ENCODE data around the gene CPEB4. TPM values are rescaled to one million over a fixed set of nuclear protein-coding genes. Genes with fewer than 3 reads are reported as not detected.

Gene CPEB4
- total RNA-seq, 1 experiment from 2014 or later, result 15.4 TPM

DNA sequence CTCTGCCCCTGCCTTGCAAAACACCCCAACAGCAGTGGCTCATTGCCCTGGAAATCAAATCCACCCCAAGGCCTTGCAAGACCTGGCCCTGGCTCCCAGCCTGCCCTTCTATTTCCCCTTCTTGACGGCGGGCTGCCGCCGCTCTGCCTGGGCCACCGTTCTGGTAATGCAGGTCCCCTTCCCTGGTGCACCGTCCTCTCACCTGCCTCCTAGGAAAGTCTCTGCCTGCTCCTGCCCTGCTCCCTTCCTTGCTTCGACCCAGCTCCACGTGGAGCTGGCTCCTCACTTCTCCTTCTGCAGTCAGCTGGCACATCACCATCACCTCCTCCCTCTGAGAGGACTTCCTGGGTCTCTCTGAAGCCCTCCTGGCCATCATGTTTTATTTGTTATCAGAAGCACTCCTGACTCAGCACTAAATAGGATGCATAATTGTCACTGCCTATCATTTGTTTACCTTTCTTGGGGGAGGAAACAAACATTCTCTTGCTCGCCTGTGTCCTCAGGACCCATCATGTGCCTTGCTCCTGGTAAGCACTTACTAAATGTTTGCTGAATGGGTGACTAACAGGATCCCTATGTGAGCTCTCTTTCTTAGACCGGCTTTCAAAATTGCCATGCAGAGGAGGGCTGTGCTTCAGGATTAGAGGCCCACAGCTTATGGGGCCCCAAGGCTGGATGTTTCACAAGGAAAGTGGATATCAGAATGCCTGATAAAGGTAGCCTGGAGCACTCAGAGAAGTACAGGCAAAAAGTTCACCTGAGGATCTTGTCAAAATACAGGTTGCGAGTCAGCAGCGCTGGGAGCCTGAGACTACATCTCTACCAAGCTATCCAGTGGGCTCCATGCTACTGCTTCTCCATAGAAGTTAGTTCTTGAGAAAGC lies 81.3 kb downstream of the CPEB4 start:
- peak; percentile 23 to 97 for DNase-seq
- TF ChIP-seq, protein P1, sequence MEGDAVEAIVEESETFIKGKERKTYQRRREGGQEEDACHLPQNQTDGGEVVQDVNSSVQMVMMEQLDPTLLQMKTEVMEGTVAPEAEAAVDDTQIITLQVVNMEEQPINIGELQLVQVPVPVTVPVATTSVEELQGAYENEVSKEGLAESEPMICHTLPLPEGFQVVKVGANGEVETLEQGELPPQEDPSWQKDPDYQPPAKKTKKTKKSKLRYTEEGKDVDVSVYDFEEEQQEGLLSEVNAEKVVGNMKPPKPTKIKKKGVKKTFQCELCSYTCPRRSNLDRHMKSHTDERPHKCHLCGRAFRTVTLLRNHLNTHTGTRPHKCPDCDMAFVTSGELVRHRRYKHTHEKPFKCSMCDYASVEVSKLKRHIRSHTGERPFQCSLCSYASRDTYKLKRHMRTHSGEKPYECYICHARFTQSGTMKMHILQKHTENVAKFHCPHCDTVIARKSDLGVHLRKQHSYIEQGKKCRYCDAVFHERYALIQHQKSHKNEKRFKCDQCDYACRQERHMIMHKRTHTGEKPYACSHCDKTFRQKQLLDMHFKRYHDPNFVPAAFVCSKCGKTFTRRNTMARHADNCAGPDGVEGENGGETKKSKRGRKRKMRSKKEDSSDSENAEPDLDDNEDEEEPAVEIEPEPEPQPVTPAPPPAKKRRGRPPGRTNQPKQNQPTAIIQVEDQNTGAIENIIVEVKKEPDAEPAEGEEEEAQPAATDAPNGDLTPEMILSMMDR (conservative IDR thresholded peaks at IDR 0.05), result no peak
- no peak for TF ChIP-seq EZH2 (IDR thresholded peaks at IDR 0.05; ENCODE audit: low read depth)

DNA sequence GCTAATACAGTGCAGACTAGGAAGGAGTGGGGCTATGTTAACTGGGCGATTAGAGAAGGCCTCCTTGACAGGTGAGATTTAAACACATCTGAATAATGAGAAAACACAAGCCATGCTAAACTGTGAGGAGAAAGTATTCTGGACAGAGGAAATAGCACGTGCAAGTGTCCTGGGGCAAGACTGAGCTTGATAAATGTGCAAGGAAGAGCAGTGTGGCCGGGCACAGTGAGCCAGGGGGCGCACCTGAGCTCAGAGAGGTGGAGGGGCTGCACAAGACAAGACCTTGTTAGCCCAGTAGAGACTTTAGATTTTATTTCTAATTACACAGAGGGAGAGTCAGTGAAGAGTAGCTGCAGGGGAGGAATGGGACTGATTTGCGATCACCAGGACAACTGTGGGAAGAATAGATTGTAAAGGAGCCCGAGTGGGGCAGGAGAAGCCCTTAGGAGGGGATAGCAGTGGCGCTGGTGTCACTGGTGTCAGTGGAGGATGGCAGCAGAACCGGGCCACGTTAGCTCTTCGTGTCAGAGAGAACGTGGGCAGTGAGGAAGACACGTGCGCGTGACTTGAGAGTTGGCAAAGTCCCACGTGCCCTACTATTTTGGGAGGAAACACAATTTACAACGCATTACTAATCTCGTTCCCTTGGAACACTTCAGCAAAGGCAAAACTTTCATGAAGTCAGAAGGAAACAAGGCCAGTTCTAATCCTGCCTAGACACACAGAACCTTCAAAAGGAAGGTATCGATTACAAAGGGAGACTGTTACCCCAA lies 82.9 kb downstream of the CPEB4 start:
- no peaks in the 10 kb centered on the region for H3K27me3 ChIP-seq (ENCODE audit: insufficient read depth, low read depth)
- CTCF ChIA-PET, result interaction anchor here (0.7 kb wide), 1 partner anchor 347 kb away, joined by 3 read pairs; no protein-coding TSS in a partner anchor
- intact Hi-C loops (cut with micrococcal nuclease; ENCODE audit: unreplicated experiment), result loop anchor here (10.0 kb wide), 1 partner anchor 996 kb away; no protein-coding TSS in a partner anchor
- H2AFZ ChIP-seq, result no peak overlapping the region
- peaks cover 18% of the 10 kb centered on the region for H3F3A ChIP-seq (ENCODE audit: insufficient read depth, low read depth)
- H3K4me1 ChIP-seq (replicated peaks; ENCODE audit: insufficient read depth), result peaks cover 37% of the 10 kb centered on the region
- no peaks in the 10 kb centered on the region for H4K20me1 ChIP-seq (ENCODE audit: insufficient read depth)
- no peak overlapping the region for H3K27ac ChIP-seq
- no peak overlapping the region for H3K4me3 ChIP-seq
- no peak for DNase-seq
- H3K79me2 ChIP-seq (ENCODE audit: low read depth), result no peaks in the 10 kb centered on the region
- H3K9me3 ChIP-seq (ENCODE audit: insufficient read depth, low read depth), result no peaks in the 10 kb centered on the region
- no peaks in the 10 kb centered on the region for H3K9me2 ChIP-seq (ENCODE audit: insufficient read depth)
- BruUV-seq (replicated peaks), result no TSS peak
- H3K4me2 ChIP-seq, result no peak overlapping the region
- H3K36me3 ChIP-seq (ENCODE audit: low read depth), result no peaks in the 10 kb centered on the region
- TF ChIP-seq, protein P1 (conservative IDR thresholded peaks at IDR 0.05), result no peak
- TF ChIP-seq EZH2 (IDR thresholded peaks at IDR 0.05; ENCODE audit: low read depth), result no peak
- POLR2A ChIA-PET (ENCODE audit: unreplicated experiment), result interaction anchor here (0.6 kb wide), 1 partner anchor 340 kb away, joined by 6 read pairs; no protein-coding TSS in a partner anchor

More for the DNA sequence above, 81.3 kb downstream of the CPEB4 start:
- H3K9me2 ChIP-seq (ENCODE audit: insufficient read depth), result no peaks in the 10 kb centered on the region
- ChIA-PET POLR2A (ENCODE audit: unreplicated experiment) (interaction anchor here (0.5 to 0.7 kb wide), 3 partner anchors 270 to 1003 kb away, joined by 3 to 10 read pairs (median 4); no protein-coding TSS in a partner anchor), CTCF (no interaction called here)
- peak overlapping the region; percentile 29 for H3K4me2 ChIP-seq
- intact Hi-C loops (cut with micrococcal nuclease; ENCODE audit: unreplicated experiment), result loop anchor here (10.0 kb wide), 1 partner anchor 995 kb away; no protein-coding TSS in a partner anchor
- peak overlapping the region; percentile 61 for H3K27ac ChIP-seq
- no TSS peak for BruUV-seq (replicated peaks)
- H3K4me1 ChIP-seq (replicated peaks; ENCODE audit: insufficient read depth), result peaks cover 37% of the 10 kb centered on the region
- no peaks in the 10 kb centered on the region for H3K27me3 ChIP-seq (ENCODE audit: insufficient read depth, low read depth)
- H4K20me1 ChIP-seq (ENCODE audit: insufficient read depth), result no peaks in the 10 kb centered on the region
- H3K4me3 ChIP-seq, result no peak overlapping the region
- no peaks in the 10 kb centered on the region for H3K9me3 ChIP-seq (ENCODE audit: insufficient read depth, low read depth)
- H3K36me3 ChIP-seq (ENCODE audit: low read depth), result no peaks in the 10 kb centered on the region
- H3F3A ChIP-seq (ENCODE audit: insufficient read depth, low read depth), result peaks cover 18% of the 10 kb centered on the region
- H3K79me2 ChIP-seq (ENCODE audit: low read depth), result no peaks in the 10 kb centered on the region
- H2AFZ ChIP-seq, result no peak overlapping the region

DNA sequence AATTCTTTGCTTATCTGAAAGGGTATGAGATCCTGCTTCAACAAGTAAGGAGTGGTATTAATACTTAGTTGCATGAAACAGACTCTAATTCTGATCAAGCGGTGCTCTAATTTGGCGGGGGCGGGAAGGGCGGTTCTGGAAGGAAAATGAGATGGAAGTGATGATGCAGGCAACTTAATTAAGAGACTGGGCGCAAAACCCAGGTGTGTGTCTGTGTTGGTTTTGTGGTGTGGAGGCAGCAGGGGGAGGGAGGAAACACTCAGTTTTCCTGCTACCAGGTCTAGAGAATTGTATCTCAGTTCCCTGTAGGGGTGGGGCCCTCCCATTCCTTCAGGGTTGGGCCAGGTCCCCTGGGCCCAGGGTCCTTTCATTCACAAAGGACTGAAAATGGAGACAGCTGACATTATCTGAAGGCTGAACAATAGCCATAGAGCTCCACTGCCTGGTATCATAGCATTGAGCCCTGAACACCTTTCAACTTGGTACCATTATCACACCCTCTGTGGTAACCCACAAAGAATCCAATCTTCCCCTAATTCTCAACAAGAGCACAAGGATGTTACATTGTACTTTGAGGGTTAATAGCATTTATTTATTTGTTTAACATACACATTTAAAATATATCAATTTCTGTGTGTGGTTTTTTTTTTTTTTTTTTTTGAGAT lies 83.7 kb downstream of the CPEB4 start:
- no TSS peak for BruUV-seq (replicated peaks)
- no peaks in the 10 kb centered on the region for H3K9me2 ChIP-seq (ENCODE audit: insufficient read depth)
- ChIA-PET POLR2A (ENCODE audit: unreplicated experiment) (interaction anchor here (0.6 kb wide), 1 partner anchor 341 kb away, joined by 6 read pairs; no protein-coding TSS in a partner anchor), CTCF (interaction anchor here (0.7 kb wide), 1 partner anchor 348 kb away, joined by 3 read pairs; no protein-coding TSS in a partner anchor)
- no peaks in the 10 kb centered on the region for H3K79me2 ChIP-seq (ENCODE audit: low read depth)
- H3K4me2 ChIP-seq, result no peak overlapping the region
- H3K27me3 ChIP-seq (ENCODE audit: insufficient read depth, low read depth), result no peaks in the 10 kb centered on the region
- H3K27ac ChIP-seq, result no peak overlapping the region
- no peaks in the 10 kb centered on the region for H3K9me3 ChIP-seq (ENCODE audit: insufficient read depth, low read depth)
- H3K36me3 ChIP-seq (ENCODE audit: low read depth), result no peaks in the 10 kb centered on the region
- H2AFZ ChIP-seq, result no peak overlapping the region
- peaks cover 37% of the 10 kb centered on the region for H3K4me1 ChIP-seq (replicated peaks; ENCODE audit: insufficient read depth)
- no peaks in the 10 kb centered on the region for H4K20me1 ChIP-seq (ENCODE audit: insufficient read depth)
- H3F3A ChIP-seq (ENCODE audit: insufficient read depth, low read depth), result peaks cover 18% of the 10 kb centered on the region
- H3K4me3 ChIP-seq, result no peak overlapping the region
- no peak for DNase-seq
- TF ChIP-seq, protein P1 (conservative IDR thresholded peaks at IDR 0.05), result no peak
- TF ChIP-seq EZH2 (IDR thresholded peaks at IDR 0.05; ENCODE audit: low read depth), result no peak
- intact Hi-C loops (cut with micrococcal nuclease; ENCODE audit: unreplicated experiment), result loop anchor here (2.0 to 10.0 kb wide), 4 partner anchors 53 to 997 kb away; no protein-coding TSS in a partner anchor

Data from PC-9 (cell line).